GM19372 (cell line): ENCODE measurements around the gene CASP4.
"Not testable (repeated sequence)": the region's sequence is repeated elsewhere in the genome, so short reads cannot be mapped to it uniquely, and the experiment has no call there.

Source experiments
- ATAC-seq: cut with Tn5 transposase; IDR thresholded peaks from one replicate; pipeline ENCODE4 v1.9.1; 2021; ENCODE audit warnings: mild to moderate bottlenecking, low read depth, moderate library complexity; ENCODE audit not compliant: unreplicated experiment

The CASP4 gene

GRCh38 chr11:104968355-104968855 is at the start of gene CASP4:
TSS of gene CASP4 (minus strand) at chr11:104968574. CDS start at chr11:104968525, 49 bp downstream.
- peak; percentile 89 for ATAC-seq

DNA sequence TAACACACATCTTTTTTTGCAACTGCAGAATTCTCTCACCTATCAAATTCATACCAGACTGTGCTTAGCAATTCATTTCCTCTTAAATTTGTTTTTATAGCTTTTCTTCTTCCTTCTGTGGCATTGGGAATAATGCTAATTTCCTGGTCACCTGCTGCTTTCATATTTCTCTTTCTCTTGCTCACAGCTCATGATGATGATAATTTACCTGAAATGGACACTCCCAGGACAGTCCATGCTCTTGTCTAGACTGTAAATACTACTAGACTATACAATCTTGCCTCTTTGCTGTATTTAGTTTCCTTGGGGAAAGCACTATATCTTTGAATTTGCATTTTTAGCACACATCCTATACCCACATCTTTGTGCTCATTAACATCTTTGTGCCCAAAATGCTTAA is 39.1 kb upstream of the CASP4 start:
- ATAC-seq, result no peak

DNA sequence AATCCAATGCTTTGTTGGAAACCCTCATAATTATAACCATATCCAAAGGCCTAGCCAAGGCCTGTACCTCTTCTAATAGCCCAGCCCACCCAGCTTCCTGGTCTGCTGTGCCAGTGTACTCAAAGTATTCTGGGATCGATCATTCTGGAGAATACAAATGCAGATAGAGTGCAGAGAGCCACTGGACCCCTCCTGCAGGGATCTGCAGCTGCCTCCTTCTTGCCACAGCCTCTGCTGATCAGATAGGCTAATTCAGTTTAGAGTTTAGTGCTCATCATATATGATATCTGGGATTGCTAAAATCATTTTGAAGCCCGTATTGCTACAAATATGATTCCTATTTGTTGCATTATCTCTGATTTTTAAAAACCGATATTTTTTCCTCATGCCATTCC is 37.1 kb upstream of the CASP4 start:
- ATAC-seq, result no peak

GRCh38 chr11:105004021-105004420 is 35.6 kb upstream of the CASP4 start:
- ATAC-seq, result no peak

DNA sequence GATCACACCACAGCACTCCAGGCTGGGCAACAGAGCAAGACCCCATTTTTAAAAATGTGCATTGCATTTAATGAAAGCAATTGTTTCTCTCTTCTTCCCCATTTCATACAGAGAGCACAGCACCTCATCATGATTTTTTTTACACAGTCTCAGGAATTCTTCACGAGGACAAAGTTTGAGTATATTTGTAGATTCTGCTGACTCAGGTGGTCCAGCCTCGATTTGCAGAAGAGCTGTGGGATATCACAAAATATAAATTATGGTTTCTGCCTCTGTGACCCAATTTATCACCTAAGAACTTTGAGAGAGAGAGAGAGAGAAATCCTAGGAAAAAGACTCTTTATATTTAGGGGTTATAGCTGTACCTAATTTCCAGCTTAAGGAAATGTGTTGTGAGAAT is 34.8 kb upstream of the CASP4 start:
- no peak for ATAC-seq

DNA sequence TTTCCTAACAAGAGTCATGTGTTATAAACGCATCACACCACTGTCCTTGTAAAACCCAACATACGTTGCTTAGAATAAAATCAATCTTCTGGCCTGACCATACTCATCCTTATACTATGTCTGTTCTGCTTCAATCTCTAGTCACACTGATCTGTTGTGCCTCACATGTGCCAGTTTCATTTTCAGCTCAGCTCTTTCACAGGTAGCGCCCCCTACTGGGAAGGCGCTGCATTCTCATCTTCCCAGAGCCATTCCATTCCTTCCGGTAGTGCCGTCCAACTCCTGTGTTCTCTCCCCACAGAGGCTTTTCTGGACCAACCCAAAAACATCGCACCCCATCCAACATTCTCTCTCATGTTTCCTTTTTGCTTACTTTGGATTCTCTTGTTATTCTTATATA is 32.4 kb upstream of the CASP4 start:
- ATAC-seq, result peak; percentile 92

GRCh38 chr11:105000167-105000566 is 31.8 kb upstream of the CASP4 start:
- ATAC-seq, result peak; percentile 25

- ATAC-seq, result no peak
Observed at GRCh38 chr11:104999721-105000120, 31.3 kb upstream of the CASP4 start.

DNA sequence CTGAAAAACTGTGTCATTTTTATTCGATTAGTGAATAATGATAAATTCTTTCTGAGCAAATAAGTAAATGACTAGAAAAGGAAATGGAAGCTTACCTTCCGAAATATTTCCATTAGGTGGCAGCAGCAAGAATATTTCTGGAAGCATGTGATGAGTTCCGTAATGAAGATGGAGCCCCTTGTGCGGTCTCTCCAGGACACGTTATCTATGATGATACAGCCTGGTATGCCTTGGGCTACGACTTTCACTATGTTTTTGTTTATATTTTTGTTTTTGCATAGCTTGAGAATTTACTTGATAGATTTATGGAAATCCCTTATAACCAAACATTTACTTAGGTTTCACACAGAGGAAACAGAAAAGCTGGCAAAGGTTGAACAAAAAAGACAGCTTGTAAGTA is 28.9 kb upstream of the CASP4 start:
- ATAC-seq, result no peak

DNA sequence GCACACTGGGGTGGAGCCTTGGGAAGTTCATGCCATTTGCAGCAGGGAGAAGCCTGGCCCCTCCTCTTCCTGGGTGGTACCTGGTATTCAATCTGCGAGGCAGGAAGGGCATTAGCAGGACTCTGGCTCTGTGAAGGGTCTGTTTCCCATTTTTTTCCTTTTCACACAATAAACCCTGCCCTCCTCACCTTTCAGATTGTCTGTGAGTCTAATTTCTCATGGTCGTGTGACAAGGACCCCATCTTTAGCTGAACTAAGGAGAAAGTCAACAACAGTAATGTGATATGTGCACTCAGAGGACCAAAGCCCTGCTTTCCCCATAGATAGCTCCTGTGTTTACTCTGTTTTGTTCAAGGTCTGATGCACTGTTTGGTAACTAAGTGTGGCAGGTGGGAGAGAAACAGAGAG is 26.6 kb upstream of the CASP4 start:
- no peak for ATAC-seq

GRCh38 chr11:104992781-104993180 is 24.4 kb upstream of the CASP4 start:
- ATAC-seq, result no peak

GRCh38 chr11:104991994-104992393 is 23.6 kb upstream of the CASP4 start:
- ATAC-seq, result no peak

- ATAC-seq, result no peak
Observed at GRCh38 chr11:104984808-104985207, 16.4 kb upstream of the CASP4 start.

DNA sequence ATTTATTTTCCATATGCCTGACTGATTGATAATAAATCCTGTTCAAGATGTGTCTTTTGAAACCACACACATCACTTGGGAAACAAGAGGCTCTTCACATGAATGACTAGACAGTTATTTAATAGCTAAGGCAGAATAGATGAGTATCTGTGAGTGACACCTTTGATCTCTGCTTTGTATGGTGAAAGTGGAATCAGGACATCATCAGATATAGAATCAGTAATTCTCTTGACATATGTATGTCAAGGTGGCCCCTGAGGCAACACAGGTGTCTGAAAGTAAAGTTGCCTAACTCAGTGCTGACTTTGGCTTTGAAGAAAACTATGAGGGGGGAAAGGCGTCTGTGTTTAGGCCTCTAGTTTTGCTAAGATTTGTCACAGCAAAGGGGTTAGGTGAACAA is 11.5 kb upstream of the CASP4 start:
- ATAC-seq, result no peak

GRCh38 chr11:104973616-104974015 is 5.2 kb upstream of the CASP4 start:
- no peak for ATAC-seq

- ATAC-seq, result not testable (repeated sequence)
Observed at GRCh38 chr11:104972924-104973323, 4.5 kb upstream of the CASP4 start.

DNA sequence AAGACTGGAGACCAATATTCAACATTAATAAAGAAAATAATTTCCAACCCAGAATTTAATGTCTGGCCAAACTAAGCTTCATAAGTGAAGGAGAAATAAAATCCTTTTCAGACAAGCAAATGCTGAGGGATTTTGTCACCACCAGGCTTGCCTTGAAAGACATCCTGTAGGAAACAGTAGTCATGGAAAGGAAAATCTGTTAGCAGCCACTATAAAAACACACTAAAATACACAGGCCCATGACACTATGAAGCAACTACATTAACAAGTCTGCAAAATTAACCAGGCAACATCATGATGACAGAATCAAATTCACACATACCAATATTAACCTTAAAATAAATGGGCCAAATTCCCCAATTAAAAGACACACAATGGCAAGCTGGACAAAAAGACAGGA is 2.4 kb upstream of the CASP4 start:
- no peak for ATAC-seq

DNA sequence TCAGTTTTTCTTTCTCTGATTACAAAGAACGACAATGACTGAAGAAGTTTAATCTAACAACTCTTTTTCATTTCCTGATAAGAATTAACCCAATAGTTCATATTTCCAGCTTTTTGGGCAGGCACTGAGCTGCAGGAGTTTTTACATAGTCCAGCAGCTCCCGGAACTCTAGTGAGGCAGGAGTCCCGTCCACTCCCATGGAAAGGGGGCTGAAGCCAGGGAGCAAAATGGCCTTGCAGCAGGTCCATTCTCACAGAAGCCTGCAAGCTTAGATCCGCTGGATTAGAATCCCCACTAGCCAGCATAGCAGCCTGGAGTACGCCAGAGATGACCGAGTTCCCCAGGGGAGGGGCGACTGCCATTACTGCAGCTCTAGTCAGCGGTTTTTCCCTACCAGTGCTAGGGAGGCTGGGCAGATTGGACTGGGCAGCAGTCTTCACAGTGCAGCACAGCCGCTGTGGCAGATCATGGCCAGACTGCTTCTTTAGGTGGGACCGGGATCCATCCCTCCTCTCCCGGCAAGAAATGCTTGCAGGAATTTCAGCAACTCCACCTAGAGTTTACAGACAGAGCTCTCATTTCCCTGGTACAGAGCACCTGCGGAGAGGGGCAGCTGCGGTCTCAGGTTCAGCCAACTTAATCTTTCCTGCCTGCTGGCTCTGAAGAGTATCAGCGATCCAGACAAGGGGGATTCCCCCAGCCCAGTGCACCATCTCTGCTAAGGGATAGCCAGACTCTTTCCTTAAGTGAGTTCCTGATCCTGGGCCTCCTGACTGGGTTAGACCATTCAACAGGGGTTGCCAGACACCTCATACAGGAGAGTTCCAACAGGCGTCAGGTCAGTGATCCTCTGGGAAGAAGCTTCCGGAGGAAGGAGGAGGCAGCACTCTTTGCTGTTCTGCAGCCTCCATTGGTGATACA is 742 bp upstream of the CASP4 start:
- no peak for ATAC-seq

DNA sequence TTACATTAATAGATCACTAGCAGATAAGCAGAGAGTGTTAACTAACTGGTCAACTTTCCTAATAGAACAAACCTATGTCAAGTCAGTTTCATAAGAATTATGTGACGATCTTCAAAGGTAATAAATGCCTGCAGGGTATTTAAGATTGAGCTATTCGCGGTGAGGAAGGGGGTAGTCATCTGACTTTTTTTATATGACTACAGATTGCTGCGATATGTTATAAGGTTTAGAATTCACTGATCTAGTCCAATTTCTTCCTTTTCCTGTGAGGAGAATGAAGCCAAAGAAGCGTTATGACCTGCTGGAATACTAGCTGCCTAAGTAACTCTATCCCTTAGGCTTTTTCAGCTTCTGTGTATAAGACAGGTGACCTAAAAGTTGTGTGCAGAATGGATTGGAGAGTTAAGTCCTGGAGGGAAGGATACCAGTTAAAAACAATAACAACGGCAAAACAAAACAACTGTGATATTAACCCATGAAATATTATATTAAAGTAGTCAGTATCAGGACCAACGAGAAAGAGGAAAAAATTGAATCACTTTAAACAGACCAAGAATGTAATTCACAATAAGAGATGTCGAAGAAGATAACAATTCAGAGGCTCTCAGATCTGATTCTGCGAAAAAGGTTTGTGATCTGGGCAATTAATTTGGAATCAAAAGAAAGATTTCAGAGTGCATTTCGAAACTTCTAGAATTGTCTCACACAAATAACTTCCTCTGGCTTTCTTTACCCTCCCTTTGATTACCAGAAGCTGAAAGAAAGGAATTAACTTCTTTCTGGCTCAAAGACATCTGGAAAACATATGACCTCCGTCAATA is 630 bp downstream of the CASP4 start:
- peak; percentile 10 for ATAC-seq

GRCh38 chr11:104965735-104966134 is 2.6 kb downstream of the CASP4 start:
- ATAC-seq, result no peak

GRCh38 chr11:104964247-104964646 is 4.1 kb downstream of the CASP4 start:
- ATAC-seq, result no peak
